Measurements from ENCODE around the gene DMTF1.

DNA sequence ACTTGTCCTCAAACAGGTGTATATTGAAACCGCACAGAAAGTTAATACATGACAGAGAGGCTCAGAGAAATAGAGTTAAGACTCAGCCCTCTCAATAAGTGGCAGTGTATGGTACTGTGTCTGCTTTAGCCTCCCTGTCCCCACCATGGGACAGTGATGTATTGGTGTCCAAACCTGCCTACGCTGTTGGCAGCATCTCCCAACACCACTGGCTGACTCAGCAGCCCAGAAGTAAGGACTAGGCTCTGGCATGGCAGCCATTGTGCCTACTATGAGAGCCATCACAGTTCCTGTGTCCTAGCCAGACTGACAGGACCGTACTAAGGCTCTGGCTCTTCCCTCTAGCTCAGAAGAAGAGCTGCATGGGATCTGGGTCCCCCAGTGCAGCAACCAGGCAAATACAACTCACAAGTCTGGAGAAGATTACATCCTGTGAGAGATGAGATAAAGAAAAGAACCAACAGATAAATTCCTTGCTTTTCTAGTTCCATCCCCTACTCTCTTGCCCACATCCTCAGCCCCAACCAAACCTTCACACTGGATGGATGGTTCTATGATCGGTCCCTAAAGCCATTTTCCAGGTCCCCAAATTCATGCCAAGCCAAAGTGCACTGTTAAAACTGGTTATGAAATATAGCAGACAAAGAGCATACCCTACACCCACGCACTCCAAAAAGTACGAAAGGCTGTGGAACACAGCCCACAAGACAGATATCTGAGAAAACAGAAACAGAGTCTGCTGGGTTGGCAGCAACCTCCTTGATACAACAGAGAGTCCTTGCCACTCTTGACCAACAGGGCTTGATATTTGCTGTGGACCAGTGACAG, 44.1 kb upstream of the DMTF1 start:
- no peak for TF ChIP-seq YY1 (IDR thresholded peaks at IDR 0.05; ENCODE audit: low read depth, low read length)
- no peak for TF ChIP-seq JUND (IDR thresholded peaks at IDR 0.05; ENCODE audit: low read depth, low read length)

All from GM12878 (cell line).